GM12878 (cell line): ENCODE measurements around the gene VMP1. TPM values are rescaled to one million over a fixed set of nuclear protein-coding genes. Genes with fewer than 3 reads are reported as not detected.

Source experiments
- CBX3 ChIP-seq: fragments of 200-600 bp; sonication (generic); IDR thresholded peaks from 2 replicates; pipeline ENCODE4 v1.6.1; 2016; ENCODE audit warnings: low read depth, borderline replicate concordance
- CTCF ChIP-seq, 3 experiments: IDR thresholded peaks in 2 of 3; conservative IDR thresholded peaks in 1 of 3; 2 replicates each; pipeline ENCODE4 v1.5.1; 2011; ENCODE audit warnings: low read depth in 3 of 3, low read length in 3 of 3, mild to moderate bottlenecking in 3 of 3, control low read depth in 2 of 3, moderate library complexity in 2 of 3, inconsistent platforms in 1 of 3, mixed read lengths in 1 of 3; ENCODE audit not compliant: control insufficient read depth in 2 of 3, insufficient read depth in 1 of 3; ENCODE audit errors: extremely low read depth in 1 of 3
- E2F8 ChIP-seq: fragments of 450-650 bp; IDR thresholded peaks from 2 replicates; pipeline ENCODE4 v1.6.1; 2018; ENCODE audit warnings: mild to moderate bottlenecking, low read depth, moderate library complexity; ENCODE audit not compliant: partially characterized antibody
- FOXM1 ChIP-seq: IDR thresholded peaks from 2 replicates; pipeline ENCODE4 v1.6.1; 2012; ENCODE audit warnings: low read depth, mild to moderate bottlenecking, inconsistent platforms, low read length, moderate library complexity
- IRF5 ChIP-seq: fragments of 450-650 bp; IDR thresholded peaks from 2 replicates; pipeline ENCODE4 v1.6.1; 2017; ENCODE audit warnings: borderline replicate concordance
- NFYA ChIP-seq: IDR thresholded peaks from 2 replicates; pipeline ENCODE4 v1.6.1; 2011; ENCODE audit warnings: low read depth, mild to moderate bottlenecking, low read length, improper control_type of control experiment, borderline replicate concordance
- POLR2AphosphoS2 ChIP-seq: IDR thresholded peaks from 2 replicates; pipeline ENCODE4 v1.6.1; 2011; ENCODE audit warnings: low read depth, mild to moderate bottlenecking, low read length, improper control_type of control experiment, moderate library complexity
- RAD21 ChIP-seq: IDR thresholded peaks from 2 replicates; pipeline ENCODE4 v1.6.1; 2011; ENCODE audit warnings: mild to moderate bottlenecking, low read depth, low read length, moderate library complexity; ENCODE audit not compliant: insufficient read depth
- RBBP5 ChIP-seq: fragments of 200-600 bp; sonication (generic); conservative IDR thresholded peaks from 2 replicates; pipeline ENCODE4 v1.6.1; 2016
- SKIL ChIP-seq: fragments of 450-650 bp; IDR thresholded peaks from 2 replicates; pipeline ENCODE4 v1.6.1; 2017; ENCODE audit warnings: mild to moderate bottlenecking, low read depth, inconsistent platforms; ENCODE audit not compliant: poor library complexity, severe bottlenecking
- ZBTB33 ChIP-seq: fragments of 450-650 bp; IDR thresholded peaks from 2 replicates; pipeline ENCODE4 v1.6.1; 2017; ENCODE audit warnings: mild to moderate bottlenecking
- ZNF384 ChIP-seq: IDR thresholded peaks from 2 replicates; pipeline ENCODE4 v1.6.1; 2012; ENCODE audit warnings: low read depth, mild to moderate bottlenecking, low read length, improper control_type of control experiment, borderline replicate concordance
- polyA plus RNA-seq, 11 experiments: library from polyadenylated mRNA; depleted of rRNA in 4 of 11; unstranded in 6 of 11; stranded (reverse) in 5 of 11; fragments of >200 nt; fragmentation: Nextera tagmentation in 4 of 11; fragmentation: Illumina TruSeq in 1 of 11; extraction: Ambion mirVana in 4 of 11; extraction: Trizol in 1 of 11; gene quantifications; 1 replicate in 1 of 11; 2 replicates in 10 of 11; pipeline versions ENCODE4 v1.2.1 to v1.2.3, GENCODE V29; 2011 to 2016; ENCODE audit warnings: inconsistent platforms in 2 of 11, missing spikeins in 2 of 11, low read depth in 1 of 11
- total RNA-seq, 4 experiments: library from RNA; depleted of rRNA in 3 of 4; stranded (reverse); fragments of >200 nt in 3 of 4; fragmentation: Illumina TruSeq in 1 of 4; extraction: Trizol in 1 of 4; gene quantifications; 2 replicates each; pipeline versions ENCODE4 v1.2.1 to v1.2.3, GENCODE V29; 2013 to 2021
- TF ChIP-seq, protein P1 (sequence below): fragments of 450-650 bp; IDR thresholded peaks from 2 replicates; pipeline ENCODE4 v1.6.1; 2017; ENCODE audit warnings: antibody characterized with exemption, mild to moderate bottlenecking, moderate library complexity
- TF ChIP-seq, protein P2 (sequence below): IDR thresholded peaks from 2 replicates; pipeline ENCODE4 v1.6.1; 2011; ENCODE audit warnings: borderline replicate concordance, low read depth, mild to moderate bottlenecking, moderate library complexity, mixed read lengths, low read length; ENCODE audit not compliant: insufficient read depth; ENCODE audit errors: extremely low read length

VMP1 gene
- total and polyA plus RNA-seq, 10 of the 15 experiments (the other 5 are each of a cell fraction or from before 2014, with no cell fraction given): 88.4 to 199 (median 132) TPM

GRCh38 chr17:59751955-59752413, 44.5 kb downstream of the VMP1 start (continued):
- TF ChIP-seq SKIL (peak; percentile 60), CTCF (IDR thresholded peaks at IDR 0.05 in 2 of 3, conservative IDR thresholded peaks at IDR 0.05 in 1 of 3; ENCODE audit: control insufficient read depth in 2 of 3, extremely low read depth in 1 of 3, insufficient read depth in 1 of 3, low read depth in 3 of 3, low read length in 3 of 3) (no peak), RBBP5 (no peak), FOXM1 (peak; percentile 75; the same call in 1 of the 2 replicates), ZNF384 (no peak), IRF5 (no peak), NFYA (no peak), RAD21 (no peak), POLR2AphosphoS2 (no peak), ZBTB33 (no peak), CBX3 (no peak), E2F8 (no peak)
- TF ChIP-seq, protein P1, sequence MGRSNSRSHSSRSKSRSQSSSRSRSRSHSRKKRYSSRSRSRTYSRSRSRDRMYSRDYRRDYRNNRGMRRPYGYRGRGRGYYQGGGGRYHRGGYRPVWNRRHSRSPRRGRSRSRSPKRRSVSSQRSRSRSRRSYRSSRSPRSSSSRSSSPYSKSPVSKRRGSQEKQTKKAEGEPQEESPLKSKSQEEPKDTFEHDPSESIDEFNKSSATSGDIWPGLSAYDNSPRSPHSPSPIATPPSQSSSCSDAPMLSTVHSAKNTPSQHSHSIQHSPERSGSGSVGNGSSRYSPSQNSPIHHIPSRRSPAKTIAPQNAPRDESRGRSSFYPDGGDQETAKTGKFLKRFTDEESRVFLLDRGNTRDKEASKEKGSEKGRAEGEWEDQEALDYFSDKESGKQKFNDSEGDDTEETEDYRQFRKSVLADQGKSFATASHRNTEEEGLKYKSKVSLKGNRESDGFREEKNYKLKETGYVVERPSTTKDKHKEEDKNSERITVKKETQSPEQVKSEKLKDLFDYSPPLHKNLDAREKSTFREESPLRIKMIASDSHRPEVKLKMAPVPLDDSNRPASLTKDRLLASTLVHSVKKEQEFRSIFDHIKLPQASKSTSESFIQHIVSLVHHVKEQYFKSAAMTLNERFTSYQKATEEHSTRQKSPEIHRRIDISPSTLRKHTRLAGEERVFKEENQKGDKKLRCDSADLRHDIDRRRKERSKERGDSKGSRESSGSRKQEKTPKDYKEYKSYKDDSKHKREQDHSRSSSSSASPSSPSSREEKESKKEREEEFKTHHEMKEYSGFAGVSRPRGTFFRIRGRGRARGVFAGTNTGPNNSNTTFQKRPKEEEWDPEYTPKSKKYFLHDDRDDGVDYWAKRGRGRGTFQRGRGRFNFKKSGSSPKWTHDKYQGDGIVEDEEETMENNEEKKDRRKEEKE: no peak
- TF ChIP-seq, protein P2, sequence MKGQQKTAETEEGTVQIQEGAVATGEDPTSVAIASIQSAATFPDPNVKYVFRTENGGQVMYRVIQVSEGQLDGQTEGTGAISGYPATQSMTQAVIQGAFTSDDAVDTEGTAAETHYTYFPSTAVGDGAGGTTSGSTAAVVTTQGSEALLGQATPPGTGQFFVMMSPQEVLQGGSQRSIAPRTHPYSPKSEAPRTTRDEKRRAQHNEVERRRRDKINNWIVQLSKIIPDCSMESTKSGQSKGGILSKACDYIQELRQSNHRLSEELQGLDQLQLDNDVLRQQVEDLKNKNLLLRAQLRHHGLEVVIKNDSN: no peak
